ENCODE data around the gene IQSEC1.

- TF ChIP-seq CTCF (IDR thresholded peaks at IDR 0.05; ENCODE audit: low read depth, low read length) (no peak), POLR2A (IDR thresholded peaks at IDR 0.05; ENCODE audit: extremely low read depth, insufficient read length) (no peak)
- TF ChIP-seq, protein P1, sequence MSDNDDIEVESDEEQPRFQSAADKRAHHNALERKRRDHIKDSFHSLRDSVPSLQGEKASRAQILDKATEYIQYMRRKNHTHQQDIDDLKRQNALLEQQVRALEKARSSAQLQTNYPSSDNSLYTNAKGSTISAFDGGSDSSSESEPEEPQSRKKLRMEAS (IDR thresholded peaks at IDR 0.05; ENCODE audit: low read depth, low read length): no peak
Observed at GRCh38 chr3:13019243-13020095, 53.8 kb downstream of the IQSEC1 start.
